Psoas muscle (tissue), 8 donors: ENCODE data around the gene RINT1. TPM values are rescaled to one million over a fixed set of nuclear protein-coding genes. Genes with fewer than 3 reads are reported as not detected.

Experiments
- ATAC-seq, 4 donors: fragments of 200-7000 bp; cut with Tn5 transposase; one replicate each; pipeline ENCODE4 v1.9.1; 2020; ENCODE audit warnings: moderate library complexity in 3 of 4, mild to moderate bottlenecking in 2 of 4
- DNase-seq, 2 donors: peaks; one replicate each; pipeline ENCODE4 v3.0.0-alpha.2; 2020
- H3K27ac ChIP-seq: fragments of 200-600 bp; one replicate; pipeline ENCODE4 v1.8.0; 2022
- H3K27me3 ChIP-seq, 3 donors: fragments of 200-600 bp in 1 of 3; one replicate each; pipeline versions ENCODE4 v1.6.1 to v1.8.0; 2013 to 2022; ENCODE audit warnings: low read length in 2 of 3, mild to moderate bottlenecking in 2 of 3, moderate library complexity in 1 of 3; ENCODE audit not compliant: insufficient read depth in 3 of 3
- H3K36me3 ChIP-seq, 2 donors: fragments of 200-600 bp in 1 of 2; one replicate each; pipeline versions ENCODE4 v1.6.1 to v1.8.0; 2013 to 2022; ENCODE audit warnings: low read depth in 1 of 2, mild to moderate bottlenecking in 1 of 2, moderate library complexity in 1 of 2; ENCODE audit not compliant: insufficient read depth in 1 of 2
- H3K4me1 ChIP-seq: fragments of 200-600 bp; one replicate; pipeline ENCODE4 v1.8.0; 2022
- H3K4me3 ChIP-seq: fragments of 200-600 bp; one replicate; pipeline ENCODE4 v1.8.0; 2022; ENCODE audit warnings: mild to moderate bottlenecking
- H3K9me3 ChIP-seq: fragments of 200-600 bp; one replicate; pipeline ENCODE4 v1.8.0; 2022
- CTCF ChIP-seq: fragments of 200-600 bp; IDR thresholded peaks from one replicate; pipeline ENCODE4 v1.8.0; 2022; ENCODE audit warnings: antibody characterized with exemption
- WGBS, 3 donors: extraction: QIAGEN DNeasy Blood & Tissue Kit; methylation state at CpG; one replicate each; pipeline versions ENCODE4 v1.1.6 to v1.1.7; 2013; 5-methylcytosine and 5-hydroxymethylcytosine counted together
- intact Hi-C, 2 donors: fragments of 100-400 bp; cut with DNase I; formaldehyde crosslinking; loops; one replicate each; pipeline versions ENCODE4 v1.11.0 to v1.14.2; 2022
- polyA plus RNA-seq, 3 donors: library from polyadenylated mRNA; stranded (reverse); fragments of 200-250 nt; gene quantifications; one replicate each; pipeline ENCODE4 v1.2.3, GENCODE V29; 2013
- total RNA-seq, 4 donors: library from RNA; stranded (reverse); fragmentation: NEBNext Ultra II Directional in 2 of 4; extraction: Animal tissue kit (Norgen Biotek cat#: 25700) in 2 of 4; gene quantifications; one replicate each; pipeline versions ENCODE4 v1.2.1 to v1.2.4, GENCODE V29; 2021 to 2023
- donor health status: healthy with polysubstance abuse.
- donor health status: DM: no; HTN: no; CAD: no; lungs with moderate emphysema.
- donor health status: Bipolar disorder and iron deficiency.
- donor health status: healthy.
- donor health status: DM: yes; HTN: yes; CAD: no.
- donor health status: DM: no; HTN: no; CAD: no.
- donor health status: DM: no; HTN: no; CAD: no.
- donor health status: DM: yes; HTN: yes; CAD: no.

RINT1 gene
- total and polyA plus RNA-seq, 7 donors, result 10.9 to 21.5 (median 19.7) TPM

- Histone ChIP-seq H3K27me3 (no peaks in the 10 kb centered on the region), H3K4me3 (no peak overlapping the region), H3K9me3 (no peaks in the 10 kb centered on the region), H3K27ac (no peak overlapping the region), H3K36me3 (no peaks in the 10 kb centered on the region), H3K4me1 (peaks cover 4% of the 10 kb centered on the region)
- DNase-seq, result no peak
- 71 to 85% (median 74%) methylated on average over 3 of the region's 3 CpGs for WGBS, 3 donors
- no peak for TF ChIP-seq CTCF
- intact Hi-C loops, result no loop called here
- no peak for ATAC-seq
Observed at GRCh38 chr7:105599551-105599950, 67.5 kb downstream of the RINT1 start.

GRCh38 chr7:105600720-105601550 lies 68.9 kb downstream of the RINT1 start:
- TF ChIP-seq CTCF, result no peak
- no peak overlapping the region for H3K4me3 ChIP-seq
- H3K27me3 ChIP-seq, result no peaks in the 10 kb centered on the region
- H3K9me3 ChIP-seq, result no peaks in the 10 kb centered on the region
- ATAC-seq, result no peak
- intact Hi-C loops, result no loop called here
- 78 to 86% (median 80%) methylated on average over 14 of the region's 14 CpGs for WGBS, 3 donors
- no peak for DNase-seq
- no peak overlapping the region for H3K27ac ChIP-seq
- peaks cover 4% of the 10 kb centered on the region for H3K4me1 ChIP-seq
- no peaks in the 10 kb centered on the region for H3K36me3 ChIP-seq

- H3K27me3 ChIP-seq, result no peaks in the 10 kb centered on the region
- TF ChIP-seq CTCF, result no peak
- H3K4me3 ChIP-seq, result no peak overlapping the region
- no peak for DNase-seq
- no peak overlapping the region for H3K27ac ChIP-seq
- H3K4me1 ChIP-seq, result peaks cover 4% of the 10 kb centered on the region
- ATAC-seq, result no peak
- WGBS, 3 donors, result 65 to 80% (median 69%) methylated on average over 19 of the region's 19 CpGs
- H3K36me3 ChIP-seq, result no peaks in the 10 kb centered on the region
- no peaks in the 10 kb centered on the region for H3K9me3 ChIP-seq
- intact Hi-C loops, result no loop called here
Observed at GRCh38 chr7:105602325-105603305, 70.6 kb downstream of the RINT1 start.

DNA sequence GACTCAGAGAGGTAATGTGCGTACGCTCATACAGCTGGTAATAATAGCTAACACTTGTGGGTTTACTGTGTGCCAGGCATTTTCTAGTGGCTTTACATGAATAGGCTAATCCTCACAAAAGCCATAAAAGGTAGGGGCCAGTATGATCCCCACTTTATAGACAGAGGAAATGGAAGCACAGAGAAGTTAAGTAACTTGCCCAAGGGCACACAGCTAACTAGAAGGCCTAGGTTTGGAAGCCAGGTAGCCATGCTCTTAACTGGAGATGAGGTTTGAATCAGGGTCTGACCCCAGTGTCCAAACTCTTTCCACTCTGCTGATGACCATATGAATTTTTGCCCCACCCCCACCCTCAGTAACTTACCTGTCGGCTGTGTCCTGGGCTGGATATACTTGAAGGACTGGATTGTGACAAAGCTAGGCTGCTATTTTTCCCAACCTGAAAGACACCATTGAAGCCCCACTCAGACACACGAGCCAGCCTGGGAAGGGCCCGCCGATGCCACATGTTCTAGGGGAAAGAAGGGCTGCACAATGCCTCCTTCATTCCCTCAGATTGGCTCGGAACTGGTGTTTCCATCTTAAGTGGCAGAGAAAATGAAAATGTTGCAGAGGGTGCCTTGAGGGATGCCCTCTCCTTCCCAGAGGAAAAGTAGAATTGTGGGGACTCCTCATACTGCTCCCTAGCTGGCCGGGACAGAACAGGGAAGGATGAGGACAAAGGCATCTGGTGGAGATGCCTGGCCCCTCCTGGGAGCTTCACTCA lies 78.3 kb downstream of the RINT1 start:
- peaks cover 0 to 11% of the 10 kb centered on the region in 2 donors for H3K36me3 ChIP-seq
- no peak for ATAC-seq
- H3K9me3 ChIP-seq, result no peaks in the 10 kb centered on the region
- no peak overlapping the region for H3K27ac ChIP-seq
- H3K27me3 ChIP-seq, result no peaks in the 10 kb centered on the region
- DNase-seq, result no peak
- no peak for TF ChIP-seq CTCF
- no peaks in the 10 kb centered on the region for H3K4me1 ChIP-seq
- intact Hi-C loops, result no loop called here
- WGBS, 3 donors, result 91 to 94% (median 93%) methylated on average over 8 of the region's 8 CpGs
- H3K4me3 ChIP-seq, result no peak overlapping the region
